Stimulated activated CD4-positive, alpha-beta T cell treated with anti-CD3 and anti-CD28 coated beads, Interleukin-15, amount 100 ng/mL, for 48 hours (primary cell): Measurements from ENCODE around the gene NFU1.
"Not testable (repeated sequence)": the region's sequence is repeated elsewhere in the genome, so short reads cannot be mapped to it uniquely, and the experiment has no call there.

ENCODE experiments used
- DNase-seq, 2 donors: peaks; one replicate each; pipeline ENCODE4 v3.0.0-alpha.2; 2020; ENCODE audit warnings: low read depth in 2 of 2

NFU1 gene

DNA sequence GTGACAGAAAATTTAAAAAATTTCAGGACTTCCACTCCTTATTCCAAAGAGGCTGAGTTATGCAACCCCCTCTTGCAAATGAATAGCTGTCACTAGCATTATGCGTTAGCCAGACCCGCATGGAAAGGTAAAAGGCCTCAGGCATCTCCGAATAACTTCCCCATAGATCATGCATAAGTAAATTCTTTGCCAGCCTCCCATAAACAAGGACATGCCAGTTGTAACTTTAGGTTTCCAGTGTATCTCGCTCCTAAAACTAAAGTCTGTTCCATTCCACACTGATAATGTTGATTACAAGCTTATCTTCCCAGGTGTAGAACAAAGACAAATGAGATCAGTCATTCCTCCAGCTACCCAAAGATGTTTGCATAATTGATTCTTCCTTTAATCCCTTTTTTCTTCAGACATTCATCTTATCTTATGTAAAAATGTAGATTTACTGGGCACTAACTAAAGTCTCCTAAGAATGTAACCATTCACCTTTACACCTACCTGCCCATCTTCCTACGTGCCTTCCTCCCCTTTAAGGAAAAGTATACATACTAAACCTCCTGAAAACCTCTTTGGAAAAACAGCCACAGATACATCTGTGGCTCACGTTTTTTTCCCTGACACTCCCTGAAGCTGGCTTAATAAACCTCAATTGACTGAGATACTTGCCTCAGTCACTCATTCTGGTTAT is 13.6 kb upstream of the NFU1 start:
- DNase-seq: no peak

DNA sequence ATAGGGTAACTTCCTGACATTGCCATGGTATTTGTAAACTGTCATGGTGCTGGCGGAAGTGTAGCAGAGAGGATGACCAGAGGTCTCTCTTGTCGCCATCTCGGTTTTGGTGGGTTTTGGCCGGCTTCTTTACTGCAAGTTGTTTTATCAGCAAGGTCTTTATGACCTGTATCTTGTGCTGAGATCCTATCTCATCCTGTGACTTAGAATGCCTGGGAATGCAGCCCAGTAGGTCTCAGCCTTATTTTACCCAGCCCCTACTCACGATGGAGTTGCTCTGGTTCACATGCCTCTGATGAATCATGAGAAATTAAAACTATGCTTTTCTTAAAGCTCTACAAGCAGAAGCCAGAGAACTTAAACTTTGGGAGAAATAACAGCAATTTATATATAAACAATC is 12.7 kb upstream of the NFU1 start:
- no peak for DNase-seq

DNA sequence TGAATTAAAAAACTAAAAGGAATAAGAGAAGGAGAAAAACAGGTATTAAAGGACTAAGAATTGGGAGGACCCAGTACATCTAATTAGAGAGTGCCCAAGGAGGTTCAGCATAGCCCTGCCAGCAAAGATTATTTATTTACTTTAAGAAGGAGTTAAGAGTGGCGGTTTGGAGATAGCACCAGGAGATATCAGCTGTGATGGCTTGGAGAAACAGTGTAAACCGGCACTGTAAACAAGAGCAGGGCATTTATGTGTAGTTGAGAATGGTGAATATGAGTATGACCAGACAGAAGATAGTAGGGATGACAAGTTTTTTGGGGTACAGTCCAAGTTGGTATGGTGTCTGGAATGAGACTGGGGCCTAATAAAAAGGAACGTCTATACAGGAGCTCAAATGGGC is 6.4 kb upstream of the NFU1 start:
- not testable (repeated sequence) for DNase-seq

DNA sequence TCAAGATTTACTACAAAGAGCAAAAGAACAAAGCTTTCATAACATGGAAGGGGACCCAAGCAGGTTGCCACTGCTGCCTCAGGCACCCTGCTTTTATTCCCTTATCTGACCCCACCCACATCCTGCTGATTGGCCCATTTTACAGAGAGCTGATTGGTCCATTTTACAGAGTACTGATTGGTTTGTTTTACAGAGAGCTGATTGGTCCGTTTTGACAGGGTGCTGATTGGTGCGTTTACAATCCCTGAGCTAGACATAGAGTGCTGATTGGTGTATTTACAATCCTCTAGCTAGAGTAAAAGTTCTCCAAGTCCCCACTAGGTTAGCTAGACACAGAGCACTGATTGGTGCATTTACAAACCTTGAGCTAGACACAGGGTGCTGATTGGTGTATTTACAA is 2.3 kb upstream of the NFU1 start:
- DNase-seq: not testable (repeated sequence)

DNA sequence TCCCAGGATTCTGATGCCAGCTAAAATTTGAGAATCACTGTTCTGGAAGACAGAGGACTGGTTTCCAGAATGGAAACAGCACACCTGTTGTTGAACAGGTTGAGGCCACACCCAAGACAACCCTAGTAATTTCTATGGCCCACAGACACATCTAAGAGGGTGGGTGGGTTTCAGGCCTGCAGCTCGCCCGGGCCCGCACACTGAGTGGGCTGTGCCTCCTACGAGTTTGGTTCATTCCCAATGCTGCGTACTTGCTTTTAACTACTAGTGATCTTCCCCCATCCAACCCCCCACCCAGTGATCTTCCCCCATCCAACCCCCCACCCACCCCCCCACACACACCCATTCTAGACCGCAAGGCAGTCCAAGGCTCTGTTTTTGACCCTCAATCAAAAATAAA is 1.3 kb upstream of the NFU1 start:
- no peak for DNase-seq

DNA sequence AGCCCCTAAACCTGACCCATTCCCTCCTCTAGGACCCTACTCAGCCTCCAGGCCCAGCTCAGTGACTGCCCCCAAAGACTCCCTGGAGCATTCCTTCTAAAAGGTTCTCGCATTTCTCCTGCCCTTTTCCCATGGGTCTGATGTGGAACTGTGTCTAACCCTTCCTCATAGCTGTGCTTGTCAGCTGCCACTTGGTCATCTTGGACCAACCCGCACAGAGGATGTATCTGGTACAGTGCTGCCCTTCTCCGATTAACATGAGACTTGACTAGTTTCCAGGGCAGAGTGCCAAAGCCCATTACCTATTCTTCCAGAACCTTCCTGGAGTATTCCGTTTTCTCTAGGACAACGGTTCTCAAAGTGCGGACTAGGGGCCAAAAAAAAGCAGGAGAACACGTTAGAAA is 518 bp upstream of the NFU1 start:
- DNase-seq: no peak

DNA sequence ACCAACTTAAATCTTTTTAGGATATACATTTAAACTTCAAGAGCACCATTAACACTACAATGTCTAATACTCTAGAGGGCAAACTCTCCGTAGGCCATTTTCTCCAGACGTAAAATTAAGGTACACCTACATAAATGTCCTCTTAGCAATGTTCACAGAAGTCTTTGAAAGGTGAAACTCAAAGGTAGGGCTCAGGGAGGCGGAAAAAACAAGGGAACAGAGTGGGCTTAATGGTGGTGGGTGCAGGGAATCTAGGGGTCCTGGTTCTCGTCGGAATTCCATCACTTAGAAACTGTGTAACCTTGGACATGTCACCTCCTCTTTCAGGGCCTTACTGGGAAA is 668 bp downstream of the NFU1 start:
- DNase-seq: no peak

DNA sequence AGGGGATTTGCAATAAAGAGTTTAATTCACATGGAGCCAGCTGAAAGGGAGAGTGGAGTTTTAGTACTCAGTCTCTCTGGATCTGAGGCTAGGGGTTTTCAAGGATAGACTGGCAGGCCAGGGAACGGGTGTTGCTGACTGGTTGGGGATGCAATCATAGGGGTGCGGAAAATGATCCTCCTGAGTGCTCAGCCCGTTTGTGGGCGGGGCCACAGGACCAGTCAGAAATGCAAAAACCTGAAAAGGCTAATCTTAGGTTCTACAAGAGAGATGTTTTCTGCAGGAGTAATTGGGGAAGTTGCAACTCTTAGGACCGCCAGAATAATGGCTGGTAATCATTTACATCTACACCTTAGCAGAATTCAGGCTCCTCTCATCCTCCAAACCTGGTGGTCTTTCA is 2.5 kb downstream of the NFU1 start:
- no peak for DNase-seq

DNA sequence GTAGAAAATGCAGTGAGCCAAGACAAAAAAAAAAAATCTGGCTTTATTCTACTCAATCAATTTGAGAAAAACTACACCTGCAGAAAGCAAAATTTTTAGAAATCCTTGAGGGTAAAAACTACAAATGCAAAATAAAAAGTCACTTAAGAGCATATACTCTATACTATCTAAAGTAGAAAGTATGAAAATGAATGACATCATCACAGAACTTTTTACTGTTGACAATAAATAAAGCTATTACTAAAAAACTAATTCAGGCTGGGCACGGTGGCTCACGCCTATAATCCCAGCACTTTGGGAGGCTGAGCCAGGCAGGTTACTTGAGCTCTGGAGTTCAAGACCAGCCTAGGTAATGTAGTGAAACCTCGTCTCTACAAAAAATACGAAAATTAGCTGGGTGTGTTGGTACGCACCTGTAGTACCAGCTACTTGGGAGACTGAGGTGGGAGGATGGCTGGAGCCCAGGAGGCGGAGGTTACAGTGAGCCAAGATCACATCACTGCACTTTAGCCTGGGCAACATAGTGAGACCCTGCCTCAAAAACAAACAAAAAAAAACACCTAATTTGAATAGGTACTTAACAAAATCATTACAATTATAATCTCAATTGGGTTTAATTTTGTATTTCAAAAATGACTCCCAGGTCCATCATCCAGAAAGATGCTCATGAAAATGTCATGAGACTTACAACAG is 7.6 kb downstream of the NFU1 start:
- DNase-seq: no peak

DNA sequence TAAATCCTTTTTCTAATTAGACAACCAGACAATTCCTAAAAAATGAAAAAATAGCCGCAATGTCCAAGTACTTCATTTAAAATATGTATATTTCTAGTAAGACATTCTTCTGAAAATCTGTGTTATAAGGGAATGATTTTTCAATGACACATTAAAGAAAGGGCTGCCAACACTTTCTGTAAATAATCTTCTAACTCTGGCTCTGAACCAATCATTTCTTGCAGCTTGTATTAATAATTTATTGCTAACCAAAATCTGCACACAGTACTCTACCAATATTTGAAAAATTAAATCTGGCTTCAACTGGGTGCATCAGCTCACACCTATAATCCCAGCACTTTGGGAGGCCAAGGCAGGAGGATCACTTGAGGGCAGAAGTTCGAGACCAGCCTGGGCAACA is 8.3 kb downstream of the NFU1 start:
- DNase-seq: no peak

DNA sequence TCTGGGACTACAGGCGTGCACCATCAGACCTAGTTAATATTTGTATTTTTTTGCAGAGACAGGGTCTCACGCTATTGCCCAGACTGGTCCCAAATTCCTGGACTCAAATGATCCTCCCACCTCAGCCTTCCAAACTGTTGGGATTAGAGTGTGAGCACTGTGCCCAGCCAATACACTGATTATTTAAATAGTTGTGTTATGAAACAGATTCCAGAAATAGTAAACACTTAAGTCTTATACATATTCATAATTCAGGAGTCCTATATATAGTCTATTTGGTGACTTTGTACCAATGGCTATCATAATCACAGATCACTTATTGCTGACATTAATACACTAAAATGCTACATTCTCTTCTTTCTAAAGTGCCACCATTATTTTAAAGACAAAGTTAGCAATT is 12.8 kb downstream of the NFU1 start:
- DNase-seq: no peak

DNA sequence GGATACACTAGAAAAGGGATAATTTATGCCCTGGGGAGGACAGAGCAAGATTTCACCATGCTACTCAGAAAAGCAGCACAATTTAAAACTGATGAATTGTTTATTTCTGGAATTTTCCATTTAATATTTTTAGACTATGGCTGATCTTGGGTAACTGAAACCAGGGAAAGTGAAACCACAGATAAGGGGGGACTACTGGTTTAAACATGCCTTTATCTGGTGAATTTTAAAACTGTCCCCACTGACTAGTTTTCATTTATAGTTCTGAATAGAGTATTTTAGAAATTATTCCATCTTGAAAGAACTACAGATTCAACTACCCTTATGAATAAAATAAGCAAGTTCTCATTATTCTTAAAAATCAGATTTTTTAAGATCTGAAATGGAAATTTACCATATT is 15.0 kb downstream of the NFU1 start:
- no peak for DNase-seq

DNA sequence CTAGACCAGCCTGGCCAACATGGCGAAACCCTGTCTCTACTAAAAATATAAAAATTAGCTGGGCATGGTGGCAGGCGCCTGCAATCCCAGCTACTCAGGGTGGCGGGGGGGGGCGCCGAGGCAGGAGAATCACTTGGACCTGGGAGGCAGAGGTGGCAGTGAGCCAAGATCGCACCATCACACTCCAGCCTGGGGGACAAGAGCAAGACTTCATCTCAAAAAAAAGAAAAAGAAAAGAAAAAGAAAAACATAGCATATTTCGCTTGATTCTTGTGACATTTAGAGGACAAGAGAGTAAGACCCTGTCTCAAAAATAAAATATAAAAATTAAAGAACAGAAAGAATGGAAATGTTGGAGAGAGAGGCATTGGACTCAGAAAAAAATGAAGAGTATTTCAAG is 18.1 kb downstream of the NFU1 start:
- not testable (repeated sequence) for DNase-seq

DNA sequence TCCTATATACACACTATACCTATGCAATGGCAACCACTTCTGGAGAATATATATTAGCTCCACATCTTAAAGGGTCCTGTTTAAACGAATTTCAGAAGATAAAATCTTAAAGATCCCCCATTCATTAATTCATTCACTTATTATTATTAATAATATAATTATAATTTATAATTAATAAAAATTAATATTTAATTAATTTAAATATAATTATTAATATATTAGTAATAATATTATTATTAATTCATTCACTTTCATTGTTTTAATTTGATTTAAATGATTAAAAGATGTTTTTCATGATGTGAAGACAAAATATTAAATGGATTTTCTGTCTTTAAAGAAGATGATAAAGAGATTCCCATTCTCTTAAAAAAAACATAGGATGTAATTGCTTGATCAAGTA is 21.1 kb downstream of the NFU1 start:
- DNase-seq: no peak

DNA sequence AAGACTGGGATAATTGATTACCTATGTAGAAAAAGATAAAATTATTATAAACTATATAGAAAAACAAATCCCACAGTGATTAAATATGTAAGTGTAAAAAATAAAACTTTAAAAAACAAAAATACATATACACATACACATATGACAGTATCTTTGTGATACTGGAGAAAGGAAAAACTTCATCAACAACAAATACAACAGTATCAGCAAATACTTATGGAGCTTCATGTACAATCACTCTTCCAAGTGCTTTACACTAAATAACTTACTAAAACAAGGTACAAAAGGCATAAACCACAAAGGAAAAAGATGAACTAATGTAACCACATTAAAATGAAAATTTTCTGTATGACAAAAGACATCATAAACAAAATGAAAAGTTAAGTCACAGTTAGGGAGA is 26.1 kb downstream of the NFU1 start:
- DNase-seq: no peak

DNA sequence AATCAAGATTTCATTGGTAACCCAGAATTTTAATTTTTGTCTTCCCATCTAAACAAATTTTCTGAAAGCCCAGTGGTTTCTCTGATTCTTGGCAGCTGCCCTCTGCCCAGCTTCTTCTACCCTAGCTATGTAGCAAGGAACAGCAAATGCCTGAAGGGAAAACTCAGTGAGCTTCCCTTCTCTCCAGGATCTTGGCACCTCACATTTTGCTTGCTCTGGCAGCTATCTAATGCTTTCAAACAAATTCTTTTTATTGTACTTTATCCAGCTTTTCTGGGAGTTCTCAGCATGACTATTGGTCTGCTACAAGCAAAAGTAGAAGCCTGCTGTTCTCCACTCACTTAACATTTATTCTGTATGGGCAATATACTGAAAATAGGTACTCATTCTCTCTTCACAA is 31.9 kb downstream of the NFU1 start:
- DNase-seq: no peak

DNA sequence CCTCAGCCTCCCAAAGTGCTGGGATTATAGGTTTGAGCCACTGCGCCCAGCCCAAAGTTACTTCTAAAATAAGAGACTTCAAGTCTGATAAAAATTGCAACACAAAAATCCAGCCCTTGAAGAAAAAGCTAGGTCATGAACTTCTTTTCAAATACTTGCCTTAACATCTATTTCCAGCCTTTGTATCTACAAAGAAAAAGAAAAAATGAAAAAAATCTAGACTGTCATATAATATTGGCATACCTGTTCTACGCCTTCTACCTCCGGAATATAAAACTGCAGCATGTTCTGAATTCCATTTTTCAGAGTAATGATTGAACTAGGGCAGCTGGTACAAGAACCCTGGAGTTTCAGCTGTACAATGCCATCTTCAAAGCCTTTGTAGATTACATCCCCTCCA is 37.1 kb downstream of the NFU1 start:
- DNase-seq: no peak

DNA sequence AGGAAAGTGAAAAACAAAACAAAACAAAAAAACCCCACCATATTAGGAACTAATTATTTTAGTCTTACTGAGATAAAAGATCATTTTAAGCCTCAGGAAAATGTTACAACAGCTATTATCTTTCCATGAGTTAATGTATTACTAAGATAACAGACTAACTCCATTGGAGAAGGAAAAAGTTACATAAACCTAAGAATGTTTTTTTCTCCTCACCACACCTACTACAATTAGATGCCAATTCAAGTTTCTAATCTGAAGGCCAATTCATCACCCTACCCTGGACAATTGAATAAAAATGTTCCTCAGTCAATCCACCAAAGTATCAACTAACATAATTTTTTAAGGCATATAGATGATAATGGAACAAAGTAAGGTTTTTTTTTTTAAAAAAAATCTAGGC is 40.0 kb downstream of the NFU1 start:
- no peak for DNase-seq

DNA sequence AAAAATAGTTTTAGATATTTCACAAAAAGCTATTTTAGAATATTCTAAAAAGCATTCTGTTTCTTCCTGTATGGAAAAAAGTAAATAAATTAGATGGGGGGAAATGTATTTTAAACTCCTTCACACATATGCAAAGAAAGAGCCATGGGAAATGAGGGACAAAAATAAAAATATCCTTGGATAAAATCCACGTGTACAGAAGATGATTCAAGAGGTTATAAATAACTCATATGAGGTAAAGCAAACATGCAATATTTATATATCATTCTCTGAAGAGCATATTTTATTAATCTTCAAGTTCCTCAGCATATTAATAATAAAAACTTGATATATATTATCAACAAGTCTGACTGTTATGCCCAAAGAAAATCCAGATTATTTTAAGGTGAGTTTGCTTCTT is 41.4 kb downstream of the NFU1 start:
- DNase-seq: no peak

DNA sequence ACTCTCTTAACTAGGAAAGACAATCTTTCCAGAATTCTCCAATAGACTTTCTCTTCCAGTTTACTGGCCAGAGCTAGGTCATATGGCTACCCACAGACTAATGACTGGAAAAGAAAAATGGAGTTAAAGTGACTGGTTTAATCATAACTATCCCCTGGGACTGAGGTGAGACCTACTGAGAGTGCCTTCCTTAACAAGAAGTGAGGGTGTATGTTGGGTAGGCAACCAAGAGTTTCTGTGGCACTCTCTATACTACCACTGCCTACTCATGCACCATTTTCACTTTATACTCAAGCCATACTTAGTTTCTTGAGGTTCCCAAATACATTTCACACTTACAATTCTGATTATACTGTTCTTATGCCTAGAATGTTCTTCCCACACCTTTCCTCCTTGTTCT is 43.3 kb downstream of the NFU1 start:
- no peak for DNase-seq

DNA sequence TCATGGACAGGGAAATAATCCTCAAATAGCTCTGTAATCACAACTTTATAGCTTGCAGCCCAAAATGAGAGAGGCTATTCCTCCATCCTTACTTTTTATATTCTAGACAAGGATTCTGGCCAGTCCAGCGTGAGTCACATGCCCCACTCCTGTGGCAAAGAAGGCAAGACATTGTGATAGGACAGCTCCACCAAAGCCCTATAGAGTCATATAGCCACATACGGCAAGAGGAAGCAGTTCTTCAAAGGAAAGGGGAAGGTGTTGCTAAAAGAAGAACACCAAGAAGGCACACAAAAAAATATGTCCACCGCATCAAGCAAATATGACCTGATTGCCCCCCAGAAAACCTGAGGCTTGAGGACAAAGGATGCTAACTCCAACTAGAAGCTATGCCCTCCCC is 46.8 kb downstream of the NFU1 start:
- DNase-seq: no peak

DNA sequence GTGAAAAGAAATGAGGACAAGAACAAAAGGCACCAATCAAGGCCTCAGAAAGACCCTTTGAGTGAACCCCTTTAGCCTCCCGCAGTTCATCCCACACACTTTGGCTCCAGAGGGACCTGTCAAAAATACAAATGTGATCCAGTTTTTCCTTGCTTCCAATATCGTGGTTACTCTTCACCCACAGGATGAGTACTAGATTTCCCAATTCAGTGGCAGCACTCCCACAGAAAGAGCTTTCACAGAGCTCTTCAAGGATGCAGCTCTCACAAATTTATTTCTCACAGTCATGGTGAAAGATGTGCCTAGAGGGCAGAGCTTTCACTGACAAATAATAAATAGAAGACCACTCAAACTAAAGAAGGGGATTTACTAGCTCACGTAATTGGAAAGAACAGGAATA is 47.2 kb downstream of the NFU1 start:
- DNase-seq: no peak

DNA sequence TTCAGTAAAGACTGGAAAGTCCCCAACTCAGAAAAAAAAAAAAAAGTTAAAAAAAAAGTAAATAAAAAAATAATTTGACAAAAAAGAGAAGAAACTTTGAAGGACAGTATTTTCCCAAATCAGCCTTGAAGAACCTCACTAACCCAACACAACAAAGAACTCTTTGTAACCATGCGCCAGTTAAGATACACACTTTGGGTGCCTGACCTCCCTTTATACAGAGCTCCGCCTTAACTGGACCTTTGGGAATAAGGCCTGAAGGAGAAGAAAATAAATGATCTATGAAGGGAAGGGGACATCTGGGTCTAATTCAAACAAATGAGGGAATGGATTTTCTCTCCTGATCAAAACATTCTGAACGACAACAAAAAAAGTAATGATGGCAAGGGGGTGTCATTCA is 48.0 kb downstream of the NFU1 start:
- DNase-seq: no peak
